Measurements from ENCODE around the gene URM1. TPM values are rescaled to one million over a fixed set of nuclear protein-coding genes. Genes with fewer than 3 reads are reported as not detected.

URM1 gene
- total RNA-seq, 1 donor from 2014 or later: 10.3 TPM

DNA sequence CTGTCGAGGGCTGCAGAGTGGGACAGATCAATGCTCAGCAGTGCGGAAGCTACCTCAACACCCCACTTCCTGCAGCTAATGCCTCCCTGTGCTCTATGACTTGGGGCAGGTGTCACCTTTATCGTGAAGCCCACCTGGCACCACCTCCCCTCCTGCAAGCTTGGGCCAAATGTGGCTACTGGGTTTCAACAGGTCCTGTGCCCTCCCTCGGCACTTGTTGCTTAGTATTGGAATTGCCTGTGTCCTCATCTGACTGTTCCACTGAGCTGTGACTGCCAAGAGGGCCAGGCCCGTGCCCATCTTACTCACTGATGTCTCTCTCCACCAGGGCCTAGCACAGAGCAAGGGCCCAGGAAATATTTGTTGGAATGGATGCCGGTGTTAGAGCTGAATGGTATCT lies 21.4 kb upstream of the URM1 start:
- Histone ChIP-seq H3K36me3 (no peaks in the 10 kb centered on the region), H2AFZ (replicated peaks) (no peak overlapping the region), H3K4me1 (no peaks in the 10 kb centered on the region), H3K4me3 (no peak overlapping the region), H3K9me3 (ENCODE audit: low read depth) (no peaks in the 10 kb centered on the region), H3K9ac (no peak overlapping the region), H3K79me2 (ENCODE audit: low read depth) (no peaks in the 10 kb centered on the region), H3K27me3 (no peaks in the 10 kb centered on the region), H4K20me1 (ENCODE audit: low read depth) (no peaks in the 10 kb centered on the region), H3K4me2 (no peak overlapping the region), H3K27ac (no peak overlapping the region), H3F3A (ENCODE audit: low read depth) (no peaks in the 10 kb centered on the region)
- Mint-ChIP-seq H3K36me3 (peaks cover 17% of the 10 kb centered on the region), H3K9me3 (no peaks in the 10 kb centered on the region), H3K27me3 (ENCODE audit: insufficient read depth, low read depth) (peaks cover 11% of the 10 kb centered on the region), H3K27ac (no peak overlapping the region), H3K4me3 (no peak overlapping the region), H3K4me1 (no peaks in the 10 kb centered on the region)
- DNase-seq (ENCODE audit: low spot score): no peak
- TF ChIP-seq EZH2phosphoT487 (IDR thresholded peaks at IDR 0.05): no peak
- TF ChIP-seq EZH2 (IDR thresholded peaks at IDR 0.05): no peak
- TF ChIP-seq, protein P1, sequence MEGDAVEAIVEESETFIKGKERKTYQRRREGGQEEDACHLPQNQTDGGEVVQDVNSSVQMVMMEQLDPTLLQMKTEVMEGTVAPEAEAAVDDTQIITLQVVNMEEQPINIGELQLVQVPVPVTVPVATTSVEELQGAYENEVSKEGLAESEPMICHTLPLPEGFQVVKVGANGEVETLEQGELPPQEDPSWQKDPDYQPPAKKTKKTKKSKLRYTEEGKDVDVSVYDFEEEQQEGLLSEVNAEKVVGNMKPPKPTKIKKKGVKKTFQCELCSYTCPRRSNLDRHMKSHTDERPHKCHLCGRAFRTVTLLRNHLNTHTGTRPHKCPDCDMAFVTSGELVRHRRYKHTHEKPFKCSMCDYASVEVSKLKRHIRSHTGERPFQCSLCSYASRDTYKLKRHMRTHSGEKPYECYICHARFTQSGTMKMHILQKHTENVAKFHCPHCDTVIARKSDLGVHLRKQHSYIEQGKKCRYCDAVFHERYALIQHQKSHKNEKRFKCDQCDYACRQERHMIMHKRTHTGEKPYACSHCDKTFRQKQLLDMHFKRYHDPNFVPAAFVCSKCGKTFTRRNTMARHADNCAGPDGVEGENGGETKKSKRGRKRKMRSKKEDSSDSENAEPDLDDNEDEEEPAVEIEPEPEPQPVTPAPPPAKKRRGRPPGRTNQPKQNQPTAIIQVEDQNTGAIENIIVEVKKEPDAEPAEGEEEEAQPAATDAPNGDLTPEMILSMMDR (IDR thresholded peaks at IDR 0.05): no peak

GRCh38 chr9:128355451-128355850 lies 15.7 kb upstream of the URM1 start:
- Histone ChIP-seq H3K9me3 (ENCODE audit: low read depth) (no peaks in the 10 kb centered on the region), H4K20me1 (ENCODE audit: low read depth) (peaks cover 19% of the 10 kb centered on the region), H3K79me2 (ENCODE audit: low read depth) (no peaks in the 10 kb centered on the region), H3K27me3 (peaks cover 21% of the 10 kb centered on the region), H3K27ac (no peak overlapping the region), H3F3A (ENCODE audit: low read depth) (no peaks in the 10 kb centered on the region), H2AFZ (replicated peaks) (no peak overlapping the region), H3K9ac (no peak overlapping the region), H3K4me3 (no peak overlapping the region), H3K4me1 (no peaks in the 10 kb centered on the region), H3K4me2 (no peak overlapping the region), H3K36me3 (no peaks in the 10 kb centered on the region)
- H3K4me3 Mint-ChIP-seq: no peak overlapping the region
- H3K27ac Mint-ChIP-seq: no peak overlapping the region
- no peak for TF ChIP-seq EZH2phosphoT487 (IDR thresholded peaks at IDR 0.05)
- no peak for TF ChIP-seq EZH2 (IDR thresholded peaks at IDR 0.05)
- TF ChIP-seq, protein P1 (IDR thresholded peaks at IDR 0.05): no peak
- no peak for DNase-seq (ENCODE audit: low spot score)
- peaks cover 19% of the 10 kb centered on the region for H3K36me3 Mint-ChIP-seq
- H3K27me3 Mint-ChIP-seq (ENCODE audit: insufficient read depth, low read depth): peaks cover 9% of the 10 kb centered on the region
- H3K4me1 Mint-ChIP-seq: no peaks in the 10 kb centered on the region
- H3K9me3 Mint-ChIP-seq: no peaks in the 10 kb centered on the region

- no peaks in the 10 kb centered on the region for H3K79me2 ChIP-seq (ENCODE audit: low read depth)
- peaks cover 3% of the 10 kb centered on the region for H3F3A ChIP-seq (ENCODE audit: low read depth)
- no peak overlapping the region for H3K4me2 ChIP-seq
- peaks cover 4% of the 10 kb centered on the region for H3K27me3 Mint-ChIP-seq (ENCODE audit: insufficient read depth, low read depth)
- H3K9me3 ChIP-seq (ENCODE audit: low read depth): no peaks in the 10 kb centered on the region
- no peak for DNase-seq (ENCODE audit: low spot score)
- H3K27me3 ChIP-seq: peaks cover 47% of the 10 kb centered on the region
- no peak overlapping the region for H3K9ac ChIP-seq
- TF ChIP-seq, protein P1 (IDR thresholded peaks at IDR 0.05): no peak
- TF ChIP-seq EZH2phosphoT487 (IDR thresholded peaks at IDR 0.05) (no peak), EZH2 (IDR thresholded peaks at IDR 0.05) (no peak)
- H3K36me3 Mint-ChIP-seq: peaks cover 16% of the 10 kb centered on the region
- peaks cover 45% of the 10 kb centered on the region for H4K20me1 ChIP-seq (ENCODE audit: low read depth)
- no peak overlapping the region for H3K27ac Mint-ChIP-seq
- no peak overlapping the region for H3K4me3 Mint-ChIP-seq
- peaks cover 17% of the 10 kb centered on the region for H3K4me1 Mint-ChIP-seq
- H3K4me1 ChIP-seq: no peaks in the 10 kb centered on the region
- H3K4me3 ChIP-seq: no peak overlapping the region
- H3K36me3 ChIP-seq: no peaks in the 10 kb centered on the region
- no peak overlapping the region for H2AFZ ChIP-seq (replicated peaks)
- no peak overlapping the region for H3K27ac ChIP-seq
- no peaks in the 10 kb centered on the region for H3K9me3 Mint-ChIP-seq
Observed at GRCh38 chr9:128358090-128358489, 13.1 kb upstream of the URM1 start.
